H1 (cell line): Measurements from ENCODE around the gene DKKL1. TPM values are rescaled to one million over a fixed set of nuclear protein-coding genes. Genes with fewer than 3 reads are reported as not detected.

Source experiments
- CTCF ChIA-PET: fragments of 300-600 bp; sonication (Branson Sonifier 250); formaldehyde crosslinking; loops from one replicate; lab custom pipeline; 2021; ENCODE audit not compliant: partially characterized antibody; lab: Charles Lee
- POLR2A ChIA-PET: fragments of 300-600 bp; sonication (Branson Sonifier 250); formaldehyde crosslinking; loops from one replicate; lab custom pipeline; 2021; ENCODE audit warnings: inconsistent platforms; ENCODE audit not compliant: partially characterized antibody; lab: Charles Lee
- DNase-seq, 2 experiments: peaks; one replicate each; pipeline versions ENCODE4 v3.0.0 to v3.0.0-alpha.2; 2010 to 2022; ENCODE audit warnings: low spot score in 2 of 2, low read depth in 1 of 2, mixed read lengths in 1 of 2
- FAIRE-seq: peaks from 2 replicates; lab custom pipeline; 2011; peaks lifted over from hg19 to GRCh38; lab: Jason Lieb, UNC
- H2AFZ ChIP-seq: 2 replicates; pipeline ENCODE4 v1.8.1; 2012; ENCODE audit warnings: low read length, inconsistent platforms
- H2AK5ac ChIP-seq: 2 replicates; pipeline ENCODE4 v1.6.1; 2013; ENCODE audit warnings: low read depth, low read length
- H2BK120ac ChIP-seq: replicated peaks from 2 replicates; pipeline ENCODE3; 2013; ENCODE audit warnings: low read depth, low read length, inconsistent platforms
- H2BK12ac ChIP-seq: 2 replicates; pipeline ENCODE4 v1.6.1; 2013; ENCODE audit warnings: low read depth, low read length
- H2BK15ac ChIP-seq: 2 replicates; pipeline ENCODE4 v1.6.1; 2013; ENCODE audit warnings: low read length
- H2BK20ac ChIP-seq: 2 replicates; pipeline ENCODE4 v1.6.1; 2013; ENCODE audit warnings: low read length
- H2BK5ac ChIP-seq: 2 replicates; pipeline ENCODE4 v1.6.1; 2013; ENCODE audit warnings: low read depth, low read length
- H3K14ac ChIP-seq: 2 replicates; pipeline ENCODE4 v1.6.1; 2013; ENCODE audit warnings: inconsistent platforms; ENCODE audit not compliant: insufficient read length
- H3K18ac ChIP-seq: 2 replicates; pipeline ENCODE4 v1.6.1; 2013; ENCODE audit warnings: low read length; ENCODE audit errors: extremely low read depth
- H3K23ac ChIP-seq: 2 replicates; pipeline ENCODE4 v1.6.1; 2013; ENCODE audit warnings: inconsistent platforms; ENCODE audit not compliant: insufficient read length
- H3K23me2 ChIP-seq: 2 replicates; pipeline ENCODE4 v1.6.1; 2013; ENCODE audit warnings: low read depth, low read length
- H3K27ac ChIP-seq: 2 replicates; pipeline ENCODE4 v1.6.1; 2011; ENCODE audit warnings: low read depth, low read length, inconsistent platforms
- H3K27me3 ChIP-seq, 4 experiments: replicated peaks in 1 of 4; 1 replicate in 1 of 4; 2 replicates in 3 of 4; pipeline versions ENCODE4 v1.6.1 to v1.8.1; 2011 to 2013; ENCODE audit warnings: low read length in 3 of 4, mild to moderate bottlenecking in 3 of 4, inconsistent platforms in 2 of 4, mixed read lengths in 2 of 4, moderate library complexity in 1 of 4; ENCODE audit not compliant: control insufficient read depth in 3 of 4, insufficient read depth in 3 of 4; ENCODE audit errors: extremely low read depth in 1 of 4
- H3K36me3 ChIP-seq, 4 experiments: 2 replicates each; pipeline versions ENCODE4 v1.6.1 to v1.8.1; 2011 to 2013; ENCODE audit warnings: mild to moderate bottlenecking in 4 of 4, low read length in 3 of 4, moderate library complexity in 2 of 4, control low read depth in 1 of 4, inconsistent platforms in 1 of 4; ENCODE audit not compliant: insufficient read depth in 4 of 4, control insufficient read depth in 2 of 4
- H3K4ac ChIP-seq: replicated peaks from 2 replicates; pipeline ENCODE3; 2013; ENCODE audit warnings: low read length, low read depth, mixed read lengths, inconsistent platforms; ENCODE audit not compliant: insufficient read length
- H3K4me1 ChIP-seq, 4 experiments: replicated peaks in 1 of 4; 1 replicate in 1 of 4; 2 replicates in 3 of 4; pipeline versions ENCODE4 v1.6.1 to v1.8.1; 2011 to 2013; ENCODE audit warnings: low read length in 3 of 4, inconsistent platforms in 2 of 4, mixed read lengths in 1 of 4; ENCODE audit not compliant: insufficient read depth in 4 of 4, control insufficient read depth in 3 of 4
- H3K4me2 ChIP-seq, 2 experiments: 2 replicates each; pipeline versions ENCODE4 v1.6.1 to v1.8.1; 2011 to 2013; ENCODE audit warnings: low read depth in 2 of 2, low read length in 2 of 2, control low read depth in 1 of 2, inconsistent platforms in 1 of 2, mild to moderate bottlenecking in 1 of 2; ENCODE audit not compliant: insufficient read depth in 1 of 2
- H3K4me3 ChIP-seq, 4 experiments: fragments of 200-600, 300-600 bp in 1 of 4; sonication (generic), shearing (Covaris generic), sonication (Bioruptor Twin) in 1 of 4; 2 replicates each; pipeline versions ENCODE4 v1.5.1 to v1.8.1; 2011 to 2016; ENCODE audit warnings: low read length in 4 of 4, low read depth in 3 of 4, control low read depth in 2 of 4, inconsistent platforms in 2 of 4, mild to moderate bottlenecking in 2 of 4, mixed read lengths in 1 of 4, moderate library complexity in 1 of 4; ENCODE audit not compliant: insufficient read depth in 2 of 4; ENCODE audit errors: extremely low read depth in 1 of 4
- H3K56ac ChIP-seq: replicated peaks from 2 replicates; pipeline ENCODE3; 2013; ENCODE audit warnings: low read depth, mild to moderate bottlenecking, mixed read lengths, low read length, inconsistent platforms; ENCODE audit not compliant: insufficient read length
- H3K79me1 ChIP-seq: 2 replicates; pipeline ENCODE4 v1.6.1; 2013; ENCODE audit warnings: low read depth, low read length, control low read depth
- H3K79me2 ChIP-seq, 2 experiments: 2 replicates each; pipeline versions ENCODE4 v1.6.1 to v1.8.1; 2012 to 2013; ENCODE audit warnings: low read length in 2 of 2, mild to moderate bottlenecking in 2 of 2, inconsistent platforms in 1 of 2; ENCODE audit not compliant: insufficient read depth in 2 of 2, control insufficient read depth in 1 of 2
- H3K9ac ChIP-seq, 4 experiments: replicated peaks in 1 of 4; 1 replicate in 1 of 4; 2 replicates in 3 of 4; pipeline versions ENCODE4 v1.6.1 to v1.8.1; 2011 to 2013; ENCODE audit warnings: low read depth in 3 of 4, low read length in 3 of 4, control low read depth in 2 of 4, mild to moderate bottlenecking in 2 of 4, moderate library complexity in 2 of 4, inconsistent platforms in 1 of 4; ENCODE audit errors: extremely low read depth in 1 of 4
- H3K9me3 ChIP-seq, 2 experiments: 2 replicates each; pipeline versions ENCODE4 v1.6.1 to v1.8.1; 2012 to 2013; ENCODE audit warnings: mild to moderate bottlenecking in 2 of 2, moderate library complexity in 2 of 2, control low read depth in 1 of 2, inconsistent platforms in 1 of 2, low read depth in 1 of 2, low read length in 1 of 2, mixed read lengths in 1 of 2; ENCODE audit not compliant: insufficient read depth in 2 of 2
- H4K20me1 ChIP-seq, 2 experiments: replicated peaks in 1 of 2; 2 replicates each; pipeline versions ENCODE3 to v1.8.1; 2011 to 2013; ENCODE audit warnings: inconsistent platforms in 2 of 2, low read length in 2 of 2, mild to moderate bottlenecking in 1 of 2; ENCODE audit not compliant: insufficient read depth in 2 of 2, control insufficient read depth in 1 of 2
- H4K5ac ChIP-seq: 2 replicates; pipeline ENCODE4 v1.6.1; 2013; ENCODE audit warnings: low read length, low read depth, mixed read lengths, inconsistent platforms; ENCODE audit not compliant: insufficient read length
- H4K8ac ChIP-seq: 2 replicates; pipeline ENCODE4 v1.8.0; 2013; ENCODE audit warnings: mild to moderate bottlenecking, moderate library complexity, low read length, inconsistent platforms; ENCODE audit not compliant: insufficient read depth; ENCODE audit errors: extremely low read depth
- H4K91ac ChIP-seq: replicated peaks from 2 replicates; pipeline ENCODE3; 2013; ENCODE audit warnings: low read length, mixed read lengths, inconsistent platforms; ENCODE audit not compliant: insufficient read length
- ATF2 ChIP-seq: IDR thresholded peaks from 2 replicates; pipeline ENCODE4 v1.6.1; 2012; ENCODE audit warnings: low read length, inconsistent platforms
- BACH1 ChIP-seq: IDR thresholded peaks from 2 replicates; pipeline ENCODE4 v1.6.1; 2012; ENCODE audit warnings: low read length, improper control_type of control experiment
- E2F6 ChIP-seq: IDR thresholded peaks from 2 replicates; pipeline ENCODE4 v1.6.1; 2012; ENCODE audit warnings: inconsistent platforms
- FOSL1 ChIP-seq: IDR thresholded peaks from 2 replicates; pipeline ENCODE4 v1.6.1; 2011; ENCODE audit warnings: mild to moderate bottlenecking, low read depth, low read length, moderate library complexity; ENCODE audit not compliant: insufficient read depth
- KDM1A ChIP-seq: fragments of 200-600, 300-600 bp; sonication (generic); IDR thresholded peaks from 2 replicates; pipeline ENCODE4 v1.7.1; 2016; ENCODE audit warnings: mild to moderate bottlenecking, low read length, borderline replicate concordance
- MAFK ChIP-seq: IDR thresholded peaks from 2 replicates; pipeline ENCODE4 v1.6.1; 2012; ENCODE audit warnings: low read depth, mild to moderate bottlenecking, improper control_type of control experiment, low read length
- NRF1 ChIP-seq: IDR thresholded peaks from 2 replicates; pipeline ENCODE4 v1.6.1; 2011; ENCODE audit warnings: mild to moderate bottlenecking, low read depth, low read length, improper control_type of control experiment
- RFX5 ChIP-seq: IDR thresholded peaks from 2 replicates; pipeline ENCODE4 v1.6.1; 2011; ENCODE audit warnings: low read depth, low read length, improper control_type of control experiment, borderline replicate concordance
- SAP30 ChIP-seq: fragments of 300-600 bp; sonication (generic); IDR thresholded peaks from 2 replicates; pipeline ENCODE4 v1.7.1; 2012; ENCODE audit warnings: low read length, moderate library complexity, mild to moderate bottlenecking, inconsistent platforms; ENCODE audit not compliant: insufficient read depth, insufficient replicate concordance
- SIX5 ChIP-seq: IDR thresholded peaks from 2 replicates; pipeline ENCODE4 v1.6.1; 2011; ENCODE audit warnings: mild to moderate bottlenecking, low read depth, low read length
- SP1 ChIP-seq: IDR thresholded peaks from 2 replicates; pipeline ENCODE4 v1.6.1; 2011; ENCODE audit warnings: low read depth, low read length
- TAF1 ChIP-seq: IDR thresholded peaks from 2 replicates; pipeline ENCODE4 v1.6.1; 2011; ENCODE audit warnings: mild to moderate bottlenecking, low read depth, low read length
- WGBS, 2 experiments: shearing (Covaris generic) in 1 of 2; methylation state at CpG; one replicate each; pipeline versions ENCODE4 v1.1.6 to v1.1.7; 2013 to 2015; ENCODE audit warnings: low lambda C conversion rate in 2 of 2, mixed read lengths in 2 of 2, inconsistent platforms in 1 of 2, low coverage in 1 of 2, missing lambda C conversion rate in 1 of 2; ENCODE audit not compliant: insufficient replicate concordance in 2 of 2, insufficient coverage in 1 of 2, insufficient read length in 1 of 2; ENCODE audit errors: extremely low coverage in 1 of 2, missing lambda C conversion rate in 1 of 2; 5-methylcytosine and 5-hydroxymethylcytosine counted together
- polyA plus RNA-seq, 7 experiments: library from polyadenylated mRNA; depleted of rRNA in 3 of 7; stranded (reverse) in 5 of 7; unstranded in 2 of 7; fragments of >200 nt in 5 of 7; fragments of 200-250 nt in 2 of 7; gene quantifications; 1 replicate in 5 of 7; 2 replicates in 1 of 7; 4 replicates in 1 of 7; pipeline versions ENCODE4 v1.2.1 to v1.2.3, GENCODE V29; 2011 to 2013; ENCODE audit warnings: missing spikeins in 2 of 7, mixed read lengths in 2 of 7
- total RNA-seq: library from RNA; stranded (reverse); fragmentation: NEBNext Ultra II Directional; extraction: Animal tissue kit (Norgen Biotek cat#: 25700); gene quantifications from 2 replicates; pipeline ENCODE4 v1.2.1, GENCODE V29; 2021

Gene DKKL1
- total and polyA plus RNA-seq, 2 of the 8 experiments (the other 6 are each of a cell fraction or from before 2014, with no cell fraction given), result 2.6 to 6.8 TPM

DNA sequence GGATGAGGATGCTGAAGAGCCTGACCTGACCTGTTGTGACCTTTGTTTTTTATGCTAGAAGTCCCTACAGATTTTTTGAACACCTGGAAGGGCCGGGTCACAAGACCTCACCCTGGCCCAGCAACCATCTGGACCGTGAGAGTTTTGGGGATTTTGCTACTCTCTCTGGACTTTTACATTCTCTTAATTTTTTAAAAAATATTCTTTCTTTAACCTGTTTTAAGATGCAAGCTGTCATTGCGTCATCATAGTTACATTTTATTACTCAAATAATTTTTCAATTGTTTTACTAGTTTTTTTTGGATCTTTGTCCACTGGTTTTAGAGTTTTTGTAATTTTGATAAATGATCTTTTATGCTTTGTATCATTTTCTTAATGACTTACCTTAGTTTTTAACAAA, 7.5 kb downstream of the DKKL1 start:
- POLR2A ChIA-PET, result interaction anchor here (1.3 to 1.6 kb wide), 2 partner anchors 12 to 43 kb away, joined by 4 to 5 read pairs; no protein-coding TSS in a partner anchor
- Histone ChIP-seq H3K27me3 (no peaks in the 10 kb centered on the region; a peak in 1 of 7 replicates), H2BK20ac (no peak overlapping the region), H3K4me1 (no peaks in the 10 kb centered on the region), H3K4me3 (no peak overlapping the region), H4K5ac (no peak overlapping the region), H3K4ac (no peak overlapping the region), H2AK5ac (no peak overlapping the region), H3K9ac (no peak overlapping the region), H3K27ac (no peak overlapping the region), H3K9me3 (0 out of 4 replicates have a peak, but pooled peaks cover 0 to 7% of the 10 kb centered on the region in 2 experiments), H3K23me2 (no peaks in the 10 kb centered on the region), H4K8ac (no peak overlapping the region), H4K20me1 (no peaks in the 10 kb centered on the region), H3K4me2 (no peak overlapping the region), H3K79me1 (no peaks in the 10 kb centered on the region), H3K56ac (no peak overlapping the region), H4K91ac (no peak overlapping the region), H2BK120ac (no peak overlapping the region), H2BK15ac (no peak overlapping the region), H3K79me2 (no peaks in the 10 kb centered on the region), H3K14ac (no peak overlapping the region), H3K36me3 (no peaks in the 10 kb centered on the region), H3K18ac (no peak overlapping the region), H2AFZ (no peak overlapping the region), H2BK5ac (no peak overlapping the region), H2BK12ac (no peak overlapping the region), H3K23ac (no peak overlapping the region)
- WGBS, 2 experiments, result 80% methylated on average over 3 of the region's 3 CpGs; no CpG with 5 or more reads in 1 of the 2 experiments
- DNase-seq (no peak), FAIRE-seq (no peak)
- CTCF ChIA-PET, result interaction anchor here (0.6 to 1.4 kb wide), 3 partner anchors 12 to 45 kb away, joined by 3 read pairs; no protein-coding TSS in a partner anchor
- TF ChIP-seq KDM1A (no peak), MAFK (no peak), FOSL1 (no peak), RFX5 (no peak), TAF1 (no peak), SIX5 (no peak), NRF1 (no peak), BACH1 (no peak), SAP30 (no peak), ATF2 (no peak), SP1 (no peak), E2F6 (no peak)
